Activated T-cell treated with anti-CD3 and anti-CD28 coated beads, Interleukin-2, amount 50 U/mL, for 4 hours (primary cell): Measurements from ENCODE around the gene CAPZB. TPM values are rescaled to one million over a fixed set of nuclear protein-coding genes. Genes with fewer than 3 reads are reported as not detected.
A peak's percentile ranks its signal among the peaks of the same experiment; 100 is the strongest.

Source experiments
- ATAC-seq, 2 donors: fragments of 200-7000 bp; cut with Tn5 transposase; one replicate each; pipeline ENCODE4 v1.10.0; 2021
- DNase-seq: peaks from one replicate; pipeline ENCODE4 v3.0.0-alpha.2; 2020
- H3K27me3 Mint-ChIP-seq: one replicate; pipeline ENCODE4 v1.8.0; 2021; ENCODE audit warnings: low read depth, mixed read lengths
- H3K36me3 Mint-ChIP-seq: one replicate; pipeline ENCODE4 v1.8.0; 2022; ENCODE audit warnings: mixed read lengths; ENCODE audit not compliant: insufficient read depth
- H3K4me1 Mint-ChIP-seq: one replicate; pipeline ENCODE4 v1.8.0; 2021; ENCODE audit warnings: low read depth, mixed read lengths
- H3K4me3 Mint-ChIP-seq: one replicate; pipeline ENCODE4 v1.8.0; 2021; ENCODE audit warnings: mild to moderate bottlenecking, moderate library complexity, mixed read lengths
- H3K9me3 Mint-ChIP-seq: one replicate; pipeline ENCODE4 v1.8.0; 2021; ENCODE audit warnings: mixed read lengths
- total RNA-seq, 3 donors: library from RNA; stranded (reverse); gene quantifications; one replicate each; pipeline ENCODE4 v1.2.1, GENCODE V29; 2021

CAPZB gene
- total RNA-seq, 3 donors from 2014 or later = 262 to 285 (median 264) TPM

DNA sequence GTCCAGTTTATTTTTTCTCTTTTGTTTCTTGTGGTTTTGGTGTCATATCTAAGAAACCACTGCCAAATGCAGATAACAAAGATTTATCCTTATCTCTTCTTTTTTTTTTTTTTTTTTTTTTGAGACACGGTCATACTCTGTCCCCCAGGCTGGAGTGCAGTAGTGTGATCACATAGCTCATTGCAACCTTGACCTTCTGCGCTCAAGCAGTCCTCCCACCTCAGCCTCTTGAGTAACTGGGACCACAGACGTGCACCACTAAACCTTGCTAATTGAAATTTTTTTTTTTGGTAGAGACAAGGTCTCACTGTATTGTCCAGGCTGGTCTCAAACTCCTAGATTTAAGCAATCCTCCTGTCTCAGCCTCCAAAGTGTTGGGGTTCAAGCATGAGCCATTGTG, 164.3 kb downstream of the CAPZB start:
- no peak for DNase-seq
- H3K27me3 Mint-ChIP-seq = no peaks in the 10 kb centered on the region
- H3K4me1 Mint-ChIP-seq = peaks cover 4% of the 10 kb centered on the region
- H3K36me3 Mint-ChIP-seq = peaks cover 6% of the 10 kb centered on the region
- H3K9me3 Mint-ChIP-seq = no peaks in the 10 kb centered on the region
- no peak overlapping the region for H3K4me3 Mint-ChIP-seq
- no peak for ATAC-seq

DNA sequence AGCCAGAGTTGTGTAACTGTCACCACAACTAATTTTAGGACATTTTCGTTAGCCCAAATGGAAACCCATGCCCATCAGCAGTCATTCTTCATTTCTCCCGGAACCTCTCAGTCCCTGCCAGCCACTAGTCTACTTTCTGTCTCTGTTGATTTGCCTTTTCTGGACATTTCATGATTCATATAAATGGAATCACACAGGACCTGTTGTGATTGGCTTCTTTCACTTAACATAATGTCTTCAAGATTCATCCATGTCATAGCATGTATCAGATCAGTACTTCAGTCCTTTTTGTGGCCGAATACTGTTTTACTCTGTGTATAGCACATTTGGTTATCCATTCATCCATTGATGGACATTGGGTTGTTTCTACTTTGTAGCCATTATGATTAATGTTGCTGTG, 166.1 kb downstream of the CAPZB start:
- Mint-ChIP-seq H3K36me3 (peaks cover 6% of the 10 kb centered on the region), H3K27me3 (no peaks in the 10 kb centered on the region), H3K4me1 (peaks cover 9% of the 10 kb centered on the region), H3K9me3 (no peaks in the 10 kb centered on the region), H3K4me3 (no peak overlapping the region)
- ATAC-seq = no peak
- DNase-seq = no peak

DNA sequence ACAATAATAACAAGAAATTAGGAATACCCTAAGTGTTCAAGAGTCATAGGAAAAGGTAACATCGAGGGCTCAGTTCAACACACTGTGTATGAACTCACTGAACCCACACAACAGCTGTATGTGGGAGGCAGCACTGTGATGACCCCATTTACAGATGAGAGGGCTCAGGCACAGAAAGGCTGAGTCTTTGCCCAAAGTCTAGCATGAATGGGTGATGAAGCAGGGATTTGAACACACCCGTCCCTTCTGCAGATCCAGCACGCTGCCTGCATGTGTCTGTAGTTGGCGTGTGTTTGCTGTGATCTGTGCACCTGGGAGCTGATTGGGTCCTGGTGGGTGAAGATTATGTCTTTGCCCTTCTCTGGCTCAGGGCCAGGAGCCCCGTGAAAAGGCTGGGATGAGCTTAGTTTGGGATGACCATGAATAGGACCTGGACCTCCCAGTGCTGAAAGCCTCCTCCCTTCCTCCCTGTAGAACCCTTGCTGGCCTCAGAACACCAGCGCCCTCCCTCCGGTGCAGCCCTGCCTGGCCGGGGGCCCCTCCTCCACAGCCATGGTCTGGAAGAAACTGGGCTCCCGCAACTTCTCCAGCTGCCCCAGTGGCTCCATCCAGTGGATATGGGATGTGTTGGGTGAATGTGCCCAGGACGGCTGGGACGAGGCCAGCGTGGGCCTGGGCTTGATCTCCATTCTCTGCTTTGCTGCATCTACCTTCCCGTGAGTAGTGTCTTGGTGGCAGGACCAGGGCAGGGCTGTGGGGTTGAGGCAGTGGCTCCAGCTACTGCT, 168.0 kb downstream of the CAPZB start:
- peaks cover 20% of the 10 kb centered on the region for H3K4me1 Mint-ChIP-seq
- no peaks in the 10 kb centered on the region for H3K27me3 Mint-ChIP-seq
- no peaks in the 10 kb centered on the region for H3K9me3 Mint-ChIP-seq
- H3K36me3 Mint-ChIP-seq = peaks cover 6% of the 10 kb centered on the region
- H3K4me3 Mint-ChIP-seq = no peak overlapping the region
- DNase-seq (no peak), ATAC-seq (no peak)

DNA sequence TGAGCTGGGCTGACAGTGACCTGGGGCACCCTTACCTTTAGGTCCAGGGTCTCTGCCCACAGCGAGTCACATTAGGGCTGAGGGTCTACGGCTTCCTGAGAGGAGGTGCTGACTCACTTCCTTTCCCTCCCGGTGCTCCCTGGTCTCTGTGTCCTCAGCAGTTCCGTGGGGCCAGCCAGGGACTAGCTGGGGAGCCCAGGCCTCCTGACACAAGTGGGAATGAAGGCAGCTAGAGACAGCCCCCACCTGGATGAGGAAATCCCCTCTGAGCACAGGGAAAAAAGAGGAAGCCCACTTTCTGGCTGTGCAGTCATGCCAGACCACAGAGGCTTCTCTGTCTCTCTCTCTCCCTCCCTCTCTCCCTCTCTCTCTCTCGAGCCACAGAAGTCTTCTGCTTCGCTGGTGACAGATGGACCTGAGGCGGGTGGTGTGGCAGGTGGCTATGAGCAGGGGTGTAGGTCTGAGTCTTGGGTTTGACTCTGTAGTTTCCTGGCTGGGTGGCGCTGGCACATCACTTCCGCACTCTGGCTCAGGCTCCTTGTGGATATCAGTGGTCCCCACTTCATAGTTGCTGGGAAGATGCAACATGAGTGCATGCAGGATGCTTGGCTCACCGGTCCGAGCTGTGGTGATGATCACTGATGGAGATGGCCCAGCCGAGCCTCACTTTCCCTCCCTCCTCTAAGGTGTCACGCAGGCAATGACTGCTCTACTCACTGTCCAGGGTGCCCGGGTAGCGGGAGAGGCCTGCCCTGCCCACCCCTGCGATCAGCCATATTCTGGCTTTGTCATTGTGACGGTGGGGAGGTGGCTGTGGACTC, 169.8 kb downstream of the CAPZB start:
- H3K4me1 Mint-ChIP-seq = peaks cover 28% of the 10 kb centered on the region
- no peak overlapping the region for H3K4me3 Mint-ChIP-seq
- no peak for DNase-seq
- H3K36me3 Mint-ChIP-seq = no peaks in the 10 kb centered on the region
- no peak for ATAC-seq
- no peaks in the 10 kb centered on the region for H3K27me3 Mint-ChIP-seq
- no peaks in the 10 kb centered on the region for H3K9me3 Mint-ChIP-seq

DNA sequence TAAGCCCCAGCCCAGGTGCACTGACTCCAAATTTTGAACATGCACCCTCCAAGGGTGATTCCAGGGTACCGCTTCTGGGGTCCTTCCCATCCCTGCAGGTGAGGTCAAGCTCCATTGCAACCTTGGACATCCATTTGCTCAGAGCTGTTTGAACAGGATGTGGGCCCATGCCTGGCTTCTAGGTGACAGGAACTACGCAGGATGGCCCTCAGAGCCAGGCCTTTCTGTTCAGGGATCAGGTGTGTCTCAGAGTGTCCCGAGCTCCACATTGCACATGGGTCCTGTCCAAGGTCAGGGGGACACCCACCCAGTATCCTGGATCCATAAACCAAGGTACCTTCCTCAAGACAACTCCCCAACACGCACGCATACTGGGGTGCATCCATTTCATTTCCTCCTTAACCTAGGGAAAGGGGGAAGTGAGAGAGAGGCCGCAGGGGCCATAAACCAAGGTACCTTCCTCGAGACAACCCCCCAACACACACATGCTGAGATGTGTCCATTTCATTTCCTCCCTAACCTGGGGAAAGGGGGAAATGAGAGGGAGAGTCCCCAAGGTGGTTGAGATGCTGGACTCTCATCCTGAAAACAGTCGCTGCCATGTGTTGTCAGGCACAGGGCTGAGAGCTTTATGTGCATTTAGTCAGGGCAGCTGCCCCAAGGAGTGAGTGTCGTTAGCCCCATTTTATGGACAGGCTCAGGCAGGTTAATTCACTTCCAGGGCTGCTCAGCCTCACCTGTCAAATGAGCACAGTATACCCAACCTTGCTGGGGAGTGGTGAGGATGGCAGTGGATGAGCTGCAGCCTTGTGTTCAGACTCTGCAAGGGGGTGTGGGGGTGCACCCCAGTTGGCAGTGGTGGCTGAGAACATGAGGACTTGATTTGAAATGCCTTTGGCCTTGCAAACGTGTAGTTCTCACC, 171.1 kb downstream of the CAPZB start:
- Mint-ChIP-seq H3K9me3 (no peaks in the 10 kb centered on the region), H3K36me3 (no peaks in the 10 kb centered on the region), H3K4me1 (peaks cover 34% of the 10 kb centered on the region), H3K27me3 (no peaks in the 10 kb centered on the region), H3K4me3 (no peak overlapping the region)
- ATAC-seq (no peak), DNase-seq (no peak)

DNA sequence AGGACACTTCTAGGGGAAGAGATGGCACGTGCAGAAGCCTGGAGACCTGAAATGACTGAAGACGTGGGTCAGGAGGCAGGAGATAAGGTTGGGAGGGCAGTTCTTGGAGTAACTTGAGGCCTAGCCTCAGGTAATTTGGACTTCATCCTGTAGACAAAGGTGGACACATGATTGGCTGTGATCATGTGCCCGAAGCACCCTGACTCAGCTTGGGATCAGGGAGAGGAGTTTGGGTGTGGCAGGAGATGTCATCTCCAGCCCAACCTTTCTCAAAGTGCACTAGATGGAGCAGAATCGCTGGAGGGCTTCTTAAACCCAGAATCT, 171.7 kb downstream of the CAPZB start:
- DNase-seq = no peak
- H3K9me3 Mint-ChIP-seq = no peaks in the 10 kb centered on the region
- no peak for ATAC-seq
- no peaks in the 10 kb centered on the region for H3K27me3 Mint-ChIP-seq
- H3K36me3 Mint-ChIP-seq = peaks cover 3% of the 10 kb centered on the region
- H3K4me1 Mint-ChIP-seq = peaks cover 38% of the 10 kb centered on the region
- H3K4me3 Mint-ChIP-seq = peak overlapping the region; percentile 82

DNA sequence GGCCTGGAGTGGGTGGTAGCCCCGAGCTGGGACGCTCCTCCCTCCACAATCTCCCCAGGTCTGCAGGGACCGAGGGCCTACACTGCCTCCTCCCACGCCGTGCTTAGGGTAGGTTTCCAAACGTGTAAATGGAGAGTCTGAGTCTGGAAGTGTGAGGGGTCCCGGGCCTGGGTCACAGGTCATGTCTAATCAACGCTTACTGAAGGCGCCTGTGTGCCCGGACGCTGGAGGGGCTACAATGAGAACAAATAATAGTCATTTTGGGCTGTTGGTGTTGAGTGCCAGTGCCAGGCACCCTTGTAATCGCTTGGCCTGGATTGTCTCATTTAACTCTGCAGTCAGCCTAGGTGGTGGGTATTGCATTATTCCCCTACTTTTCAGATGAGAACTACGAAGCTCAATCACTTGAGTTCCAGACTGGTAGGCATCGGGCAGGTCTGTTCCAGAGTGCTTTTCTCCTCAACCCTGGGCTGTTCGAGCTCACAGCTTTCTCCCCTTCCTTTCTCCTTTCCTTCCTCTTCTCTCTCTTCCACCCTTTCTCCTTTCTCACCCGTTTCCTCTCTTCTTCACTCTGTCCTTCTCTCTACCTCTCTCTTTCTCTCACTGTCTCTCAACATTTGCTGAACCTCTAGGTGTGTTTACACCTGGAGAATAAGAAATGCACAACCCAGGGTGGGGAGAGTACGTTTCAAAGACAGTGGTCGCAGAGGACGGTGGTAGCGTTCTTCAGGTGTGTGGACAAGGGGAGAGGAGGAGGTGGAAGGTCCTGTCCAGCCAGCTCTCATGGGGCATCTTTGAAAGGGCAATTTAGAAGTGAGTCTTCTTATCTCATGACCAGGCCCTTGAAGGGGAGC, 172.3 kb downstream of the CAPZB start:
- Mint-ChIP-seq H3K9me3 (no peaks in the 10 kb centered on the region), H3K27me3 (no peaks in the 10 kb centered on the region), H3K4me3 (peak overlapping the region; percentile 82), H3K36me3 (peaks cover 4% of the 10 kb centered on the region), H3K4me1 (peaks cover 38% of the 10 kb centered on the region)
- ATAC-seq = no peak
- DNase-seq = no peak

DNA sequence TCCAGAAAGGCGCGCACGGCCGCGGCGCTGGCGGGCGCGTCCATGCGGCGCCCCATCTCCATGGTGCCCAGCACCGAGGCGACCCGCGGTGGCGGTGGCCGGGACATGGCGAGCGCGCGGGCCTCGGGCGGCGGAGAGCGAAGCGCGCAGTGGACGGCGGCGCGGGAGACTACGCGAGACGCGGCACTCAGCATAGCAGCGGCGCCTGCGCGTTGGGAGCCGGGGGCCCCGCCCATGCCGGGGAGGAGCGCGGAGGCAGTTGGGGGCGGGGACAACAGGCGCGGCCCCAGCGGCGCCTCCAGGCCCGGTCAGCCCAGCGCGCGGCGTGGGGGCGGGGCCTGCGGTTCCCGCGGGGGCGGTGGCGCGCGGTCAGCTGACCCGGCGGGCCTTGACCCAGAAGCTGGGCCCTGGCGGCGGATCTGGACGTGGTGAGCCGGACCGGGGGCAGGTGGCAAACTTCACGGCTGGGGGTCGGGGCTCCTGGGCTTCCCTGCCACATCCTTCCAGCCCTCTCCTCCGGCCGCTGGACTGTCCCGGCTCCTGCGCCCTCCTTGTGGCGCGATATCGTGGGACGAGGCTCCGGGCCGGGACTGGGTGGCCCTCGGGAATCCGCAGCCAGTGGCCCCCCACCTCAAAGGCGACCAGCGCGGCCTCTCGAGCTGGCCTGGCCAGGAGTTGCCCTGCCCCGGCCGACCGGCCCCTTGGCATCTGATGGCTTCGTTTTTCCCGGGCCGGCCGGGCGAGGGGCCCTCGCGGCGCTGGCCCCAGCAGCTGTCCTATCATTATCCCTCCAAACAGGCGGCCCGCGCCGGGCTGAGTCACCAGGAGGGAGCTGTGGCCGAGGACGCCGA, 173.2 kb downstream of the CAPZB start, which contains the start of the genes AKR7A2 and SLC66A1:
Gene AKR7A2 (minus strand): TSS at position 214 of the 851 bp plus-strand sequence. CDS start 20 bp downstream, at position 194.
Gene SLC66A1 (plus strand): TSS at position 396 of the 851 bp plus-strand sequence. CDS start 5,352 bp downstream, outside the sequence.
- Mint-ChIP-seq H3K4me1 (peaks cover 38% of the 10 kb centered on the region), H3K4me3 (peak within 1 kb of the TSS; percentile 89), H3K27me3 (no peaks in the 10 kb centered on the region), H3K9me3 (no peaks in the 10 kb centered on the region), H3K36me3 (peaks cover 9% of the 10 kb centered on the region)
- peak; percentile 97 to 98 for ATAC-seq
- DNase-seq = peak; percentile 86

DNA sequence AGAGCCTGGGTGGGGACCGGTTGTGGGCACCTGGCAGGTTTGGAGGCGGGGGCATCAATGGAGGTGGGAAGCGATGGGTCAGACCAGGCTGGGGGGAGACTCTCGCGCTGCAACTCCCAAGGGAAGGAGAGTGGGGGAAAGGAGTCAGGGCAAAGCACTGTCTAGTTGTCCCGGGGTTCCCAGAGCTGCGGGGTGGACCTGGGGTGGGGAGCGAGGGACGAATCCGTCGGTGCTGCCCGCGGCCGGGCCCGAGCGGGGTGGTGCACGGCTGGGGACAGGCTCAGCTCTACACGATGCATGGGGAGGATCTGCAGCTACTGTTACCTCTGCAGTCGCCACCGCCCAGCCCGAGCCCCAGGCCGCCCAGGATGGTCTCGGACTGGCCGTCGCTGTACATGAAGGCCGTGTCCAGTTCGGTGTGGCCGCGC, 173.8 kb downstream of the CAPZB start:
- peak; percentile 29 to 35 for ATAC-seq
- DNase-seq = no peak
- H3K36me3 Mint-ChIP-seq = peaks cover 9% of the 10 kb centered on the region
- H3K4me3 Mint-ChIP-seq = peak overlapping the region; percentile 89
- H3K4me1 Mint-ChIP-seq = peaks cover 38% of the 10 kb centered on the region
- no peaks in the 10 kb centered on the region for H3K9me3 Mint-ChIP-seq
- no peaks in the 10 kb centered on the region for H3K27me3 Mint-ChIP-seq

DNA sequence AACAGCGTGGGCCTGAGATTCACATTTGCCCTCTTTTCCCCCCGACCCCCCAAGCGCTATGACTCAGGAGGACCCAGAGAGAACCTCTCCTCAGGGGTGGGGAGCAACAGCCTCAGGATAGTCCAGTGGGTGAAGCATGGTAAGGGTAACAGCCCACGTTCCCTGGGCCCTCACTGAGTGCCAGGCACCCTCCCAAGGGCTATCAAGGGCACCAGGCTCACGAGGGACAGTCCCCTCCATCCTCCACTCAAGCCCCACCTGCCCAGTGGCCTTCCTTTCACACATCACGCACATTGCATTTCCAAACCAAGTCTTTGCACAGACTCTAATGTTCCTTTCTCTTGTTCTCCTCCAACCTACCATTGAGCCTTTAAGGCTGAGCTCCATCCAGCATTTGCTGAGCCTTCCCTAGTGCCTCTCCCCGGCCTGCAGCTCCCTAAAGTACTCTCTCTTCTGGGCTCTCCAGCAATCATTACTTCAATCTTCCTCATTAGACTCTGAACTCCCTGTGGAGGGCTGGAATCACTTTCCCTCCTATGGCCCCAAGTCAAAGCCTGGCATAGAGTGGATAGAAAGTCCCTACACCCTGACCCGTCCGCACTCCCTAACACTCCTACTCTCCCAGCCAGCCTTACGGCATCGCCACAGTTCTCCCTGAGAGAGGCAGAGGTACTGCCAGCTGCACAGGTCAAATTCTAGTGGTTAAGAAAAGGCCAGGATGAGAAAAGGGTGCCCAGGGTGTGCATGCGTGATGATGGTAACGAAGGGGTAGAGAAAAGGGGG, 174.4 kb downstream of the CAPZB start:
- Mint-ChIP-seq H3K36me3 (peaks cover 9% of the 10 kb centered on the region), H3K9me3 (no peaks in the 10 kb centered on the region), H3K4me1 (peaks cover 33% of the 10 kb centered on the region), H3K4me3 (peak overlapping the region; percentile 89), H3K27me3 (no peaks in the 10 kb centered on the region)
- DNase-seq (no peak), ATAC-seq (no peak)

DNA sequence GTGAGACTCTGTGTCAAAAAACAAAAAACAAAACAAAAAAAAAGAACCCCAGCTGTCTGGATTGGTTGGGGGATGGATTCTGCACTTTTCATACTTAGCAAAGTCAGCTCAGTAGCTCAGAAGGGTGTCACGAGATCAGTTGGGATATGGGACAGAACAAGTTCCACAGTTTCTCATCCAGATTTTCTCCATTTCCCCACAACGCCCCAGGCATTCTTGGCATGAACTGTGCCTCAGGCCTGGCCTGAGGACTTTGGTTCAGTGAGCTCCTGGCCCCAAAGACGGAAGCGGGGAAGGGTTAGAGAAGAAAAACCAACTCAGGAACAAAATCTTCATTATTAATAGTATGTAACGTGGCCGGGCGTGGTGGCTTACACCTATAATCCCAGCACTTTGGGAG, 175.3 kb downstream of the CAPZB start:
- Mint-ChIP-seq H3K36me3 (peaks cover 18% of the 10 kb centered on the region), H3K27me3 (no peaks in the 10 kb centered on the region), H3K9me3 (no peaks in the 10 kb centered on the region), H3K4me3 (no peak overlapping the region), H3K4me1 (peaks cover 29% of the 10 kb centered on the region)
- ATAC-seq (no peak), DNase-seq (no peak)

DNA sequence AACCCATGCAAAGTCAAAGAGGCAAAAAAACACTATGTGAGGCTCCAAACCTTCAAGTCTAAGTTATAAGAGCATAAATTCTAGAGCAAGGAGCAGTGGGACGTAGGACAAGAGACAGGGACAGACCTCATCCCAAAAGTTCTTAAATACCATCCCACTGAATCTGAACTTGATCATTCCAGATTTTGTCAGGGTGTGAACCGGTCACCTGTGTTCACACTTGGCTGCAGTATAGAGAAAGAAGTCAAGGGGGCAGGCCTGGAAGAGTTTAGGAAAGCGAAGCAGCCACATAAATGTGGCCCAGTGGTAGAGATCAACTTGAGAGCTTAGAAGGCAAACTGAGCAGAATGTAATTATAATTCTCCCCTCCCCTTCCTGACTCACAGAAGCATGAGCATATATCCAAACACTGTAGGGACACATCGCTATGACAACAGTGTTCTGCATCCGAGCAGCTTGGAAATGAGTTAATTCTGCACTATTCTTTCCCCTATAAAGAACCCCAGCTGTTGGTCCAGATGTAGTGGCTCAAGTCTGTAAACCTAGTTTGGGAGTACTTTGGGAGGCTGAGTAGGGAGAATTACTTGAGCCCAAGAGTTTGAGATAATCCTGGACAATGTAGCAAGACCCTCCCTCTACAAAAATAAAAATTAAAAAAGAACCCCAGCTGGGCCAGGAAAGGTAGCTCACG, 176.1 kb downstream of the CAPZB start:
- peaks cover 29% of the 10 kb centered on the region for H3K4me1 Mint-ChIP-seq
- no peak overlapping the region for H3K4me3 Mint-ChIP-seq
- no peak for ATAC-seq
- no peaks in the 10 kb centered on the region for H3K27me3 Mint-ChIP-seq
- H3K36me3 Mint-ChIP-seq = peaks cover 25% of the 10 kb centered on the region
- no peaks in the 10 kb centered on the region for H3K9me3 Mint-ChIP-seq
- no peak for DNase-seq
